Lower leg skin (tissue), 4 donors: ENCODE results near the gene RAB6C. TPM values are rescaled to one million over a fixed set of nuclear protein-coding genes. Genes with fewer than 3 reads are reported as not detected.
"Not testable (repeated sequence)": the region's sequence is repeated elsewhere in the genome, so short reads cannot be mapped to it uniquely, and the experiment has no call there.

Experiments
- DNase-seq, 2 donors: peaks; one replicate each; pipeline ENCODE4 v3.0.0-alpha.2; 2019; ENCODE audit warnings: low spot score in 2 of 2
- H3K4me3 ChIP-seq: fragments of 200-600 bp; sonication (generic); 2 replicates; pipeline ENCODE4 v1.5.1; 2017; ENCODE audit warnings: mild to moderate bottlenecking, low read depth; ENCODE audit not compliant: poor library complexity, severe bottlenecking
- POLR2A ChIP-seq, 2 donors: fragments of 450-650 bp; IDR thresholded peaks; one replicate each; pipeline ENCODE4 v1.6.1; 2016 to 2017; ENCODE audit warnings: antibody characterized with exemption in 2 of 2, mild to moderate bottlenecking in 1 of 2, moderate library complexity in 1 of 2
- WGBS, 2 donors: methylation state at CpG; one replicate each; pipeline ENCODE4 v1.1.5; 2018; 5-methylcytosine and 5-hydroxymethylcytosine counted together
- intact Hi-C: fragments of 100-400 bp; cut with DNase I; formaldehyde crosslinking; loops from one replicate; pipeline ENCODE4 v1.15.0; 2023; ENCODE audit warnings: low total_unique reads
- total RNA-seq, 4 donors: library from RNA; depleted of rRNA; stranded (reverse); fragments of >200 nt; gene quantifications; one replicate each; pipeline ENCODE4 v1.1.0, GENCODE V29; 2016
- TF ChIP-seq, protein P1 (sequence below), 3 donors: fragments of 450-650 bp; IDR thresholded peaks; one replicate each; pipeline ENCODE4 v1.5.1; 2016; ENCODE audit warnings: antibody characterized with exemption in 3 of 3, mild to moderate bottlenecking in 3 of 3, moderate library complexity in 2 of 3

Gene RAB6C
- total RNA-seq, 4 donors from 2014 or later: not detected

DNA sequence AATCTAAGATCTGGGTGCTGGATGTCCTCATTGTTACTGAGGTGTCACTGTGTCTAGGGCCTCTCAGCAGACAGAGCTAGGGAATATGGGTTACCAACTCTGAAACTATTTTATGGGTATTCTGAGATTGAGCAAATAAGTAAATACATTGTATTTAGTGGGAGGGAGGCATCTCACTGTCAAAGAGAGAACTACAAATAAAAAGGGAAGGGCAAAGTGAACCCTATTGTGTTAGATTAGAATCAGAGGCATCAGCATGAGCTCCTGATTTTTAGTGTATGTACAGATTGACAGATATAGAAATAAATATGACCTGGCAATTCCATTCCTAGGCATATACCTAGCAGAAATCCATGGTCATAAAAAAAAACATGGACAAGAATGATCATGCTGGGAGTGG lies 33.9 kb upstream of the RAB6C start:
- DNase-seq: no peak
- TF ChIP-seq, protein P1, sequence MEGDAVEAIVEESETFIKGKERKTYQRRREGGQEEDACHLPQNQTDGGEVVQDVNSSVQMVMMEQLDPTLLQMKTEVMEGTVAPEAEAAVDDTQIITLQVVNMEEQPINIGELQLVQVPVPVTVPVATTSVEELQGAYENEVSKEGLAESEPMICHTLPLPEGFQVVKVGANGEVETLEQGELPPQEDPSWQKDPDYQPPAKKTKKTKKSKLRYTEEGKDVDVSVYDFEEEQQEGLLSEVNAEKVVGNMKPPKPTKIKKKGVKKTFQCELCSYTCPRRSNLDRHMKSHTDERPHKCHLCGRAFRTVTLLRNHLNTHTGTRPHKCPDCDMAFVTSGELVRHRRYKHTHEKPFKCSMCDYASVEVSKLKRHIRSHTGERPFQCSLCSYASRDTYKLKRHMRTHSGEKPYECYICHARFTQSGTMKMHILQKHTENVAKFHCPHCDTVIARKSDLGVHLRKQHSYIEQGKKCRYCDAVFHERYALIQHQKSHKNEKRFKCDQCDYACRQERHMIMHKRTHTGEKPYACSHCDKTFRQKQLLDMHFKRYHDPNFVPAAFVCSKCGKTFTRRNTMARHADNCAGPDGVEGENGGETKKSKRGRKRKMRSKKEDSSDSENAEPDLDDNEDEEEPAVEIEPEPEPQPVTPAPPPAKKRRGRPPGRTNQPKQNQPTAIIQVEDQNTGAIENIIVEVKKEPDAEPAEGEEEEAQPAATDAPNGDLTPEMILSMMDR (IDR thresholded peaks at IDR 0.05): no peak
- TF ChIP-seq POLR2A (IDR thresholded peaks at IDR 0.05): no peak
- intact Hi-C loops: no loop called here
- no peak overlapping the region for H3K4me3 ChIP-seq

GRCh38 chr2:129947712-129948111 lies 31.8 kb upstream of the RAB6C start:
- H3K4me3 ChIP-seq, intact Hi-C loops, DNase-seq: not testable (repeated sequence)
- 52 to 67% methylated on average over 2 of the region's 2 CpGs for WGBS, 2 donors

GRCh38 chr2:129956171-129956570 lies 23.3 kb upstream of the RAB6C start:
- H3K4me3 ChIP-seq, DNase-seq, intact Hi-C loops: not testable (repeated sequence)
- WGBS, 2 donors: 65 to 70% methylated on average over 6 of the region's 6 CpGs

DNA sequence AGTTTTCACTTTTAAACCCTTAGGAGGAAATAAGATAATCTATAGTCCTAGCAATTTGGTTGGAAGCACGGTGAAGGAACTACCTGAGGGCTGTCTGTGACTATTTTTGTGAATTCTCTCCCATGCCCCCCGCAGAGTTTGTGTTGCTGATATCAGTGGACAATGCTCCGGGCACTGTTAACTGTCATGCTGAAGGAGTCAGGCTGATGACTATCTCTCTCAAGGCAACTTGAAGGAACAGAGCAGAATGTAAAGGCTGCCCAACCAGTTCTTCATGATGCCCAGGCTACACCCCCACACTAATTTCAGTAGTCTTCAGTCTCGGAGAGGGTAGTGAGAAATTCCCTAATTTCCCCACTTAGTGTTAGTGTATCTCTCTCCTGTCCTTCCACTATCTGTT lies 21.6 kb upstream of the RAB6C start:
- intact Hi-C loops: no loop called here
- WGBS, 2 donors: 43 to 48% methylated on average over 4 of the region's 4 CpGs
- H3K4me3 ChIP-seq: no peak overlapping the region
- no peak for DNase-seq
- TF ChIP-seq, protein P1 (IDR thresholded peaks at IDR 0.05): no peak
- no peak for TF ChIP-seq POLR2A (IDR thresholded peaks at IDR 0.05)

DNA sequence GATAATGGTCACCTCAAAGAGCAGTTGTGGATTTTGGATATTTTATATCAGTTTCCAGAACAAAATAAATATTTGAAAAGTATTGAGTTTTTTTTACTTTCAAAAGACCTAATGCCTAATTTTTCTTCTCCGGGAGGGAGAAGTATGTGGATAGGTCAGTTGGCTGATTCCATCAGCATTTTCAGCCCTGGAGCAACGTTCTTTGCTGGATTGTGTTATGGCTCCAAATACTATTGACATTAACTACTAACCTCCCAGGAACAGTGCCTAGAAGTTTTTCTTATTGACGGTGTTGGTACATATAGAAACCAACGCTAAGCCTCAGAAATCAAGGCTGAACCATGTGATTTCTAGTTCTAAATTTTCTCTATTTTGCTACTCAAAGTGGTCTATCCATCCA lies 20.7 kb upstream of the RAB6C start:
- intact Hi-C loops, DNase-seq: not testable (repeated sequence)
- WGBS, 2 donors: 45 to 52% methylated on average over 4 of the region's 4 CpGs

DNA sequence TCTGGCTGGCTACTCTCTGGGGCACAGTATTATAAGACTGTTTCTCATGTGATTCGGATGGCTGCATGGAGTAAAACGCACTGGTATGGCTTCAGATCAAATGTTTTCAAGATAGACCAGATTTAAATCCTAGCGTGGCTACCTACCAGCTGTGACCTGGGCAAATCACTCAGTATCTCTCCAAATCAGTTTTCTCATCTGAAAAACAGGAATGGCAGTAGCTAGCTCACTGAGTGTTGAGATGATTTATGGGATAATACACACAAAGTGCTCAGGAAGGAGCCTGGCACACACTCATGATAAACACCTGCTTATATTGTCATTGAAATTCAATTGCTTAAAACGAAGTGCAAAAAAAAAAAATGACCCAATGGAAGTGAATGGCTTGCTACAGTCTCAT lies 10.9 kb upstream of the RAB6C start:
- intact Hi-C loops, DNase-seq, H3K4me3 ChIP-seq: not testable (repeated sequence)
- 35 to 39% methylated on average over 4 of the region's 4 CpGs for WGBS, 2 donors

More for the DNA sequence above, 20.7 kb upstream of the RAB6C start:
- not testable (repeated sequence) for H3K4me3 ChIP-seq

- DNase-seq: no peak
- 88 to 90% methylated on average over 9 of the region's 9 CpGs for WGBS, 2 donors
- TF ChIP-seq, protein P1 (IDR thresholded peaks at IDR 0.05): no peak
- TF ChIP-seq POLR2A (IDR thresholded peaks at IDR 0.05): no peak
Observed at GRCh38 chr2:129975016-129975774, 4.3 kb upstream of the RAB6C start.

DNA sequence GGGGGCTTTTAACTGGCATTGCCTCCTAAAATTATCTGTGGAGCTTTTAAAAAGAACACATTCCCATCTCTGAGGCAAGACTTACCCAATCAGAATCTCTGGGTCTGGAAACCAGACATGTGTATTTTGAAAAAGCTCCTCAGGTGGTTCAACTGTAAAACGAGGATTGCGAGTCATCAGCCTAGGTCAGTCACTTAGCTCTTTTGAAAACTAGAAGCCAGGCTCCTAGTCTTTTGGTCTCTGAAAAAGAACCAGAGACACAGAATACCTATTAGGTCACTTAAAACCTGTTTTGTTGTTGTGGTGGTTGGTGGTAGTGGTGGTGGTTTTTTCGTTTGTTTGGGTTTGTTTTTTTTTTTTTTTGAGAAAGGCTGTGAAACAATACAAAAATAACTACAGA lies 2.5 kb upstream of the RAB6C start:
- DNase-seq, intact Hi-C loops, H3K4me3 ChIP-seq: not testable (repeated sequence)
- 60 to 74% methylated on average over 3 of the region's 3 CpGs for WGBS, 2 donors

More at GRCh38 chr2:129975016-129975774, 4.3 kb upstream of the RAB6C start:
- intact Hi-C loops: no loop called here
- no peak overlapping the region for H3K4me3 ChIP-seq
